Chondrocyte (in vitro differentiated cells): ENCODE data around the gene KRT82. TPM values are rescaled to one million over a fixed set of nuclear protein-coding genes. Genes with fewer than 3 reads are reported as not detected.

Experiments
- DNase-seq: peaks from one replicate; pipeline ENCODE4 v3.0.0; 2021; ENCODE audit warnings: mixed read lengths, low spot score
- H3K27ac Mint-ChIP-seq: one replicate; pipeline ENCODE4 v1.8.0; 2021; ENCODE audit warnings: mild to moderate bottlenecking, moderate library complexity, mixed read lengths; ENCODE audit not compliant: unreplicated experiment
- H3K27me3 Mint-ChIP-seq: 2 replicates; pipeline ENCODE4 v1.8.0; 2021; ENCODE audit warnings: low read depth, mixed read lengths
- H3K36me3 Mint-ChIP-seq: 2 replicates; pipeline ENCODE4 v1.8.0; 2021; ENCODE audit warnings: low read depth, mixed read lengths
- H3K4me1 Mint-ChIP-seq: 2 replicates; pipeline ENCODE4 v1.8.0; 2021; ENCODE audit warnings: low read depth, mild to moderate bottlenecking, mixed read lengths
- H3K4me3 Mint-ChIP-seq: one replicate; pipeline ENCODE4 v1.8.0; 2021; ENCODE audit warnings: mild to moderate bottlenecking, moderate library complexity, mixed read lengths; ENCODE audit not compliant: unreplicated experiment
- H3K9me3 Mint-ChIP-seq: 2 replicates; pipeline ENCODE4 v1.8.0; 2021; ENCODE audit warnings: low read depth, mixed read lengths
- total RNA-seq: library from RNA; stranded (reverse); gene quantifications from 3 replicates; pipeline ENCODE4 v1.2.1, GENCODE V29; 2021
- TF ChIP-seq, protein P1 (sequence below): fragments of 200-600 bp; sonication (generic); IDR thresholded peaks from 2 replicates; pipeline ENCODE4 v1.5.0; 2021; ENCODE audit warnings: antibody characterized with exemption, mild to moderate bottlenecking, moderate library complexity

Gene KRT82
- total RNA-seq, 1 donor from 2014 or later: not detected

DNA sequence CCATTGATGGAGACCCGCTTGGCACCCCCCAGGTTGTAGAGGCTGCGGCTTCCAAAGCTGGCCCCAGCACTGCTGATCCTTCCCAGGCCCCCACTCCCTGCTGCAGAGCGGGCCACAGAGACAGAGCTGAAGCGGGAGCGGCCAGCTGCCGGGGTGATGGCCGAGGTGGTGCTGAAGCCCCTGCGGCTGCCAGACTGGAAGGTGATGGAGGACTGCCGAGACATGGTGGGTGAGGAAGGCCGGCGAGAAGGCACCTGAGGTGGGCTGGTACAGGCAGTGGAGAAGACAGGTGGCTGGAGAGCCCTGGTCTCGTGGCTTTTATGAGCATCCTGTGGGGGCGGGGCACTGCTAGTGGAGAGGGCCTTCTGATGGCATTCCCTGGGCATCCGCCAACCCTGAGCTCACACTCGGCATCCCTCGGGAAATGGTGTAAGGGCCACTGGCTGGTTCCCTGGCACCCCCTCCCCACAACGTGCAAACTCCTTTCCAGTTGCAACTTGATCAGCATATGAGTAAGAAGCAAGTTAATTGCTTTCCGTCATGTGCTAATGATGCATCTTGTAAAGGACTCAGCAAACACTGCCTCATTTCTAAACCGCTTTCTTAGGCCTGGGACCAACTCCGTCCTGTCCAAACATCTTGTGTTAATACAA, 28.1 kb upstream of the KRT82 start, which contains the start of gene KRT75:
Gene KRT75, minus strand, starts transcription at position 291 of the 653 bp plus-strand sequence. Its CDS starts 67 bp downstream, at position 224.
- no peak for DNase-seq

DNA sequence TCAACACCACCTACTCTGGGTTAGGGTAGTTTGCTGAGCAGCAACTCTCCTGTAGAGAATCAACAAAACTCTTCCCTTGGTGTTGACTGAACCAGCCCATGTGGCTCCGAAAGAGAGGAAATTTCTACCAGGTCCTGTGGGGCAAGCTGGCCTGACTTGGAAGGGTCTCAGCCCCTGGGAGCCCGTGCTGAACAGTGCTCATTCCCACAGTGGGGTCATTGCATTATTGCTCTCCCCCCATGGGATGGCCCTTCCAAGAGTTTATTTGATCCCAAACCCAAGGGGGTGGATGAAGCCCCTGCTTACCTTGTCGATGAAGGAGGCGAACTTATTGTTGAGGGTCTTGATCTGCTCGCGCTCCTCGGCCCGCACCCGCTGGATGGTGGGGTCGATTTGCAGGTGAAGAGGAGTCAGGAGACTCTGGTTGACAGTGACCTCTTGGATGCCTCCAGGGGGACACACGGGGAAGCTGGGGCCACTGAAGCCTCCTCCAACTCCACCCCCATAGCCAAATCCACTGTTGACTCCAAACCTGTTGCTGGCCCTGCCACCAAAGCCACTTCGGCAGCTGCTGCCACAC, 27.5 kb upstream of the KRT82 start:
- H3K9me3 Mint-ChIP-seq: no peaks in the 10 kb centered on the region
- H3K4me3 Mint-ChIP-seq: no peak overlapping the region
- H3K4me1 Mint-ChIP-seq: no peaks in the 10 kb centered on the region

More for the DNA sequence above, 28.1 kb upstream of the KRT82 start, which contains the start of gene KRT75:
- no peak within 1 kb of the TSS for H3K4me3 Mint-ChIP-seq
- TF ChIP-seq, protein P1, sequence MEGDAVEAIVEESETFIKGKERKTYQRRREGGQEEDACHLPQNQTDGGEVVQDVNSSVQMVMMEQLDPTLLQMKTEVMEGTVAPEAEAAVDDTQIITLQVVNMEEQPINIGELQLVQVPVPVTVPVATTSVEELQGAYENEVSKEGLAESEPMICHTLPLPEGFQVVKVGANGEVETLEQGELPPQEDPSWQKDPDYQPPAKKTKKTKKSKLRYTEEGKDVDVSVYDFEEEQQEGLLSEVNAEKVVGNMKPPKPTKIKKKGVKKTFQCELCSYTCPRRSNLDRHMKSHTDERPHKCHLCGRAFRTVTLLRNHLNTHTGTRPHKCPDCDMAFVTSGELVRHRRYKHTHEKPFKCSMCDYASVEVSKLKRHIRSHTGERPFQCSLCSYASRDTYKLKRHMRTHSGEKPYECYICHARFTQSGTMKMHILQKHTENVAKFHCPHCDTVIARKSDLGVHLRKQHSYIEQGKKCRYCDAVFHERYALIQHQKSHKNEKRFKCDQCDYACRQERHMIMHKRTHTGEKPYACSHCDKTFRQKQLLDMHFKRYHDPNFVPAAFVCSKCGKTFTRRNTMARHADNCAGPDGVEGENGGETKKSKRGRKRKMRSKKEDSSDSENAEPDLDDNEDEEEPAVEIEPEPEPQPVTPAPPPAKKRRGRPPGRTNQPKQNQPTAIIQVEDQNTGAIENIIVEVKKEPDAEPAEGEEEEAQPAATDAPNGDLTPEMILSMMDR: no peak
- H3K27me3 Mint-ChIP-seq: peaks cover 76% of the 10 kb centered on the region
- no peak within 1 kb of the TSS for H3K27ac Mint-ChIP-seq
- peaks cover 1% of the 10 kb centered on the region for H3K36me3 Mint-ChIP-seq
- H3K4me1 Mint-ChIP-seq: no peaks in the 10 kb centered on the region
- no peaks in the 10 kb centered on the region for H3K9me3 Mint-ChIP-seq

DNA sequence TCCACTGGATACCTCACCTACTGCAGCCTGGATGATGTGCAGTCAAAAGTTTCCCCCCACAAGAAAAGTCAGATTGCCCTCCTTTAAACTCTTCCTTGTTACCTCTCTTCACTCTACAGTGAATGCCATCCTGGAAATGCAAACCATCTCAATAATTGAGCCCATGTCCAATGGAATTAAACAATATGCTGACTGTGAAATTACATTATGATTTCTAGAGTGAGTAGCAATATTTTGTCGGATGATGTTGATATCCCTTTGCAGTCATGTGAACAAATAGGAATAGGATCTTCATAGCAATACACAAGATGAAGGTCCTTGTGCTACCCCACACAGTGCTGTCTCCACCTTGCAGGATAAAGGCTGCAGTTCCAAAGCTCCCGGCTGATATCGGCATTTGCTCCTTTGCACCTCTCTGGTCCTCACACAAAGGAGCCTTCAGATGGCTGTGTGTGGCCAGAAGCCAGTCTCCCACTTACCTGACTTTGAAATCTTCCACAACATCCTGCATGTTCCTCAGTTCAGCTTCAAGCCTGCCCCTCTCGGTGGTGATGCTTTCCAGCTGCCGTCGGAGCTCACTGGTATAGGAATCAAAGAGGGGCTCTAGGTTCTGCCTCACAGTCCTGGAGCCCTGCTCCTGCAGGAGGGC, 26.5 kb upstream of the KRT82 start:
- Mint-ChIP-seq H3K27ac (no peak overlapping the region), H3K36me3 (peaks cover 4% of the 10 kb centered on the region), H3K4me3 (no peak overlapping the region), H3K9me3 (no peaks in the 10 kb centered on the region), H3K27me3 (peaks cover 81% of the 10 kb centered on the region), H3K4me1 (no peaks in the 10 kb centered on the region)
- TF ChIP-seq, protein P1: no peak
- no peak for DNase-seq

More for the DNA sequence above, 27.5 kb upstream of the KRT82 start:
- Mint-ChIP-seq H3K27ac (no peak overlapping the region), H3K36me3 (peaks cover 1% of the 10 kb centered on the region), H3K27me3 (peaks cover 78% of the 10 kb centered on the region)
- TF ChIP-seq, protein P1: no peak
- no peak for DNase-seq

DNA sequence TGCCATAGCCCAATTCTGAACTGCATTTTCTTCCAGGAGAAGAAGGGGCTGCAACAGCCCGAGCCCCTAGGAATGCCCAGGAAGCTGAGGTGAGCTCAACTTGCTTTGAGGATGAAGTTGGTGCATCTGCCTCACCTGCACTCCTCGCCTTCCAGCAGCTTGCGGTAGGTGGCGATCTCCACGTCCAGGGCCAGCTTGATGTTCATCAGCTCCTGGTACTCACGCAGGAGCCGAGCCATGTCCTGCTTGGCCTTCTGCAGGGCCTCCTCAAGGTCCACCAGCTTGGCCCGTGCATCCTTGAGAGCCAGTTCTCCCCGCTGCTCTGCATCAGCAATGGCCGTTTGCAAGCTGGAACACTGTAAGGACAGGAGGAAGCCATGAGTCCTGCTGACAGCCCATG, 22.0 kb upstream of the KRT82 start:
- peaks cover 69% of the 10 kb centered on the region for H3K27me3 Mint-ChIP-seq
- no peak overlapping the region for H3K4me3 Mint-ChIP-seq
- H3K36me3 Mint-ChIP-seq: peaks cover 4% of the 10 kb centered on the region
- no peak overlapping the region for H3K27ac Mint-ChIP-seq
- no peaks in the 10 kb centered on the region for H3K9me3 Mint-ChIP-seq
- no peaks in the 10 kb centered on the region for H3K4me1 Mint-ChIP-seq
- no peak for DNase-seq
- TF ChIP-seq, protein P1: no peak

DNA sequence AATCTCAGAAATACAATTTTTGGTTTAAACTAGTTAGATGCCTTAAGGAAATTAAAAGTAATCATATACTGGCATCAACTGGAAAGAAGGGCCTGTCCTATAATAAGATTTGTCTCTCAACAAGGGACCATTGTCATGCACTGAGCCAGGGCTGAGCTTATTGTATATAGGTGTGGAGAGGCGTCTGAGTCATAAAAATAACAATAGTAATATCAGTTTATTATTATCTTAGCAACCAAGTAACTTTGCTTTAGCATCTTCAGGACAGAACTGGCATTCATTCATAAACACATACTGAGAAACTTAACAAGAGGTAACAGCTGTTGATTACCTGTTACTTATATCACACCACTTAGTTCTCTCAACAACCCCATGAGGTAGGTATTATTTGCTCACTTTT, 20.9 kb upstream of the KRT82 start:
- no peaks in the 10 kb centered on the region for H3K4me1 Mint-ChIP-seq
- no peak overlapping the region for H3K27ac Mint-ChIP-seq
- no peak for DNase-seq
- H3K4me3 Mint-ChIP-seq: no peak overlapping the region
- H3K27me3 Mint-ChIP-seq: peaks cover 68% of the 10 kb centered on the region
- TF ChIP-seq, protein P1: no peak
- no peaks in the 10 kb centered on the region for H3K9me3 Mint-ChIP-seq
- H3K36me3 Mint-ChIP-seq: peaks cover 4% of the 10 kb centered on the region
